Subcutaneous abdominal adipose tissue (tissue), 5 donors: Measurements from ENCODE around the gene ROCK2.
A peak's percentile ranks its signal among the peaks of the same experiment; 100 is the strongest.

ENCODE experiments used
- H3K27ac ChIP-seq: one replicate; pipeline ENCODE4 v1.7.0; 2013; ENCODE audit warnings: low read depth, mild to moderate bottlenecking, inconsistent platforms, low read length, moderate library complexity
- H3K27me3 ChIP-seq, 5 donors: one replicate each; pipeline ENCODE4 v1.7.0; 2013; ENCODE audit warnings: low read length in 5 of 5, inconsistent platforms in 1 of 5; ENCODE audit not compliant: control insufficient read depth in 5 of 5, insufficient read depth in 4 of 5
- H3K36me3 ChIP-seq, 5 donors: one replicate each; pipeline ENCODE4 v1.7.0; 2013; ENCODE audit warnings: low read length in 5 of 5; ENCODE audit not compliant: control insufficient read depth in 5 of 5, insufficient read depth in 5 of 5
- H3K4me1 ChIP-seq, 5 donors: one replicate each; pipeline ENCODE4 v1.7.0; 2013; ENCODE audit warnings: low read length in 5 of 5, mild to moderate bottlenecking in 3 of 5, moderate library complexity in 1 of 5; ENCODE audit not compliant: control insufficient read depth in 5 of 5, insufficient read depth in 5 of 5
- H3K4me3 ChIP-seq, 5 donors: one replicate each; pipeline ENCODE4 v1.7.0; 2013; ENCODE audit warnings: low read length in 5 of 5, low read depth in 1 of 5
- H3K9ac ChIP-seq, 5 donors: one replicate each; pipeline ENCODE4 v1.7.0; 2013; ENCODE audit warnings: low read length in 5 of 5, mild to moderate bottlenecking in 4 of 5, moderate library complexity in 3 of 5
- H3K9me3 ChIP-seq, 5 donors: one replicate each; pipeline ENCODE4 v1.7.0; 2013; ENCODE audit warnings: low read length in 5 of 5; ENCODE audit not compliant: control insufficient read depth in 5 of 5
- donor health status: healthy.
- donor health status: healthy.
- donor health status: healthy.
- donor health status: healthy.
- donor health status: healthy.

ROCK2 gene

DNA sequence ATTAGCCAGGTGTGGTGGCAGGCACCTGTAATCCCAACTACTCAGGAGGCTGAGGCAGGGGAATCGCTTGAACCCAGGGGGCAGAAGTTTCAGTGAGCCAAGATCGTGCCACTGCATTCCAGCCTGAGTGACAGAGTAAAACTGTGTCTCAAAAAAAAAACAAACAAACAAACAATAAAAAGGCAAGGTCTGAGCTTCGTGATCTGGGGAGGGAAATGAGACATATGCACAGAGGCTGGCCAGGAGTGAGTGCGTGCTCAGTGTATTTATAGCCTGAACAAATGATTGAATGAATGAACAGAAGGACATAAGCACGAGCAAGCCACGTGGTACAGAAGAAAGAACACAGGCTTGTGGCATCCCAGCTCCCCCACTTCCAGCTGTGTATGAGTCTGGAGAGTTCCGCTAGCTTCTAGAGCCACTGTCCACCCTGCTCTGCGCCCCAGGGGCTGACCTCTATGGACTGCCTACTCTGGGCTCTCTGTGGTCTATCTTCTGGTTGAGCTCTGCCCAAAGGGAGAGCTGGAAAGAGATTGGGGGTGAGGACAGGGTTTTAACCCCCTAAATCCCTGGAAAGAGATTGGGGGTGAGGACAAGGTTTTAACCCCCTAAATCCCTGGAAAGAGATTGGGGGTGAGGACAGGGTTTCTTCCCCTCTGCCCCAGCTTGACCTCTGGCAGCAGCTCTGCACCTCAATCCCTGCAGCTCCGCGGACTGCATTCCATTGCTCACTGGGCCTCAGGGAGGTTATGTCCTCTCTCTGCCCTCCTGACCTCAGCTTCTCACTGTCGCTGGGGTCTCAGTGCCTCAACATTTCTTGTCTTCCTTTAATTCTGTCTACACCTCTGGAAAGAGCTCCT is 11.0 kb upstream of the ROCK2 start:
- H3K9ac ChIP-seq, result no peak overlapping the region
- H3K4me1 ChIP-seq, result peaks cover 4 to 30% (median 25%) of the 10 kb centered on the region in 5 donors
- no peaks in the 10 kb centered on the region for H3K27me3 ChIP-seq
- no peaks in the 10 kb centered on the region for H3K36me3 ChIP-seq
- no peak overlapping the region for H3K27ac ChIP-seq
- no peak overlapping the region for H3K4me3 ChIP-seq
- no peaks in the 10 kb centered on the region for H3K9me3 ChIP-seq

DNA sequence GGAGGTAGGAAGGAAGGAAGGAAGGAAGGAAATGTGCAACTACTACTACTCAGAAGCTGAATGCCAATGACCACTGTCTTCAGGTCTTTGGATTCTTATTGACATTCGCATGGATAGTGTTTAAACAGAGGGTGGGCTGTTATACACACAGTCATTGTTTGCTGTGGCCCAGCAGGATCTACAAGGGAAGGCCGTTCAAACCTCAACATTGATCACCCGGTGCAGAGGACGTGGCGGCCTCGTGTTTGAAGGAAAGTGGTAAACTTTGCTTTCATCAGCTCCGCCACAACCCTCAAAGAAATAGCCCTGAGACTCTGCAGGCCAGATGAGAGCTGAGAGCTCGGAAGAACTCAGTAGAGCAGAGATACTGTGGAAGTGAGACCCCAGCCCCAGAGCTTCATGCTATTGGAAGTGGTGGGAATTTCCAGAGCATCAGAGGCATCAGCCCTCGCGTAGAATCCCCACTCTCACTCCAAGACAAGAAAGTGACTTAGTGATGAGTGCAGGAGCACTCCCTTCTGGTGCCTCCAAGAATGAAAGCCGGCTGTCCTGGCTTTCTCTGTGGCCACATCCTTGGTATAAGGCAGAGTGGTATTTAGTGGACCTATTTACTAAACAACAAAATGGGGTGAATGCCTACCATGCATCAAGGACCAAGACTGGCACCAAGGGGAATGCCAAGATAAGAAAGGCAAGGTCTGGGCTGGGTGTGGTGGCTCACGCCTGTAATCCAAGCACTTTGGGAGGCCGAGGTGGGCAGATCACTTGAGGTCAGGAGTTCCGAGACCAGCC is 10.1 kb upstream of the ROCK2 start:
- peaks cover 4 to 27% (median 23%) of the 10 kb centered on the region in 5 donors for H3K4me1 ChIP-seq
- H3K9ac ChIP-seq, result no peak overlapping the region
- no peaks in the 10 kb centered on the region for H3K27me3 ChIP-seq
- no peak overlapping the region for H3K4me3 ChIP-seq
- no peak overlapping the region for H3K27ac ChIP-seq
- no peaks in the 10 kb centered on the region for H3K36me3 ChIP-seq
- H3K9me3 ChIP-seq, result no peaks in the 10 kb centered on the region

DNA sequence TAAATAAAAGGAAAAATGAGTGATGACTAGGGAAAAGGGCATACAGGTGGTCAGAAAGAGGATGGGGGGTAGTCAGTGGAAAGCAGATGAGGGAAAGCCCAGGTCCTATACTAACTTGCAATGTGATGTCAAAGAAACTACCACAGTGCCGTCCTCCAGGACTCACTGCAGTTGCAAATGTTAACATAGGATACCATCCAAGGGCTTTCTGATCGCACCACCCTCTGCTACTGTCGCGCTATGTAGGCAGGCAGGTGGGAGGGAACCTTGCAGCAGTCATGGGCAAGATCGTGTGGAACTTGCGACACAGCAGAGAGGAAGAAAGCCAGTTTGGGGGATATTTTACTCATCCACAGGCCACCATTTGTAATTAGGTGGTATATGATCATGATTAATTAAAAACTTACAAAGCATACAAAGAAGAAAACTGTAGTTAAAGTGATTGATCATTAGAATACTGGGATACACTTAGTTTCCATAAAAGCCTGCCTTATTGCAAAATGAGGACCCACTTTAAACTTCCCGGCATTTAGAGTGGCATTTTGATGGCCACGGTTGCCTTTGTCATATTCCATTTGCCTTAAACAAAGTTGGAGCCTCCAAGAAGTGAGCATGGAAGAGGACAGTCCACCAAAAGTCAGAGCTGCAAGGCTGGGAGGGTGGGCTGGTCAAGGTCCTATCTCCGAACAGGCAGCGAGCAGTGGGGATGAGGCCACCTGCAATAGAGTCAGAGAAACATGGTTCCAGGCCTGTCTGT is 8.5 kb upstream of the ROCK2 start:
- Histone ChIP-seq H3K9ac (no peak overlapping the region), H3K27me3 (no peaks in the 10 kb centered on the region), H3K27ac (no peak overlapping the region), H3K4me1 (peaks cover 4 to 30% (median 26%) of the 10 kb centered on the region in 5 donors), H3K4me3 (no peak overlapping the region), H3K9me3 (no peaks in the 10 kb centered on the region), H3K36me3 (no peaks in the 10 kb centered on the region)

DNA sequence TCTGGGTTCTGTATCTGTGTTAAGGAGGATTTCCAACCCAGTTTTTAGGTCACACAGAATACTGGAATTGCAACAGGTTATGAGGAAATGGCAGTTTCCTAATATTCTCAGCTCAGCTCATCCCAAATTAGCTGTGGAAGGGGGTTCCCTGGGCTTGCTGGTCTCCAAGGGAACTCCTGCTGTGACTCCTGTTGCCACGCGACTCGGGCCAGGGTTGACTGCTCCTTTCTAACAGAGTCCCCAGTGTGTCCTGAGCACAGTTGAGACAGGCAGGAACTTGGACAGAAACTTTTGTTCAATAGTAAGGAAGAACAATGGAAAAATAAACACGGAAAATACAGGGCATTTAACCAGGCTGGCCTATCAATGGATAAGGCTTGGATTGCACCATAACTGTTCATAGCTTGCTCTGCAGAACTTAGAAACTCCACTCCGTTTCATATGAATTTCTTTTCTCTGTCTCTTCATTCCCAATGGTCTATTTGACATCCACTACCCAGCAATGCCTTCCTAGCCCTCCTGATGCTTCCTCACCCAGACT is 3.8 kb upstream of the ROCK2 start:
- Histone ChIP-seq H3K27ac (peak overlapping the region; percentile 71), H3K4me1 (peaks cover 0 to 31% (median 27%) of the 10 kb centered on the region in 5 donors), H3K27me3 (no peaks in the 10 kb centered on the region), H3K36me3 (no peaks in the 10 kb centered on the region), H3K9ac (peak overlapping the region in 3 of 5 donors; percentile 9 to 80 (median 11)), H3K4me3 (peak overlapping the region in 1 of 5 donors; percentile 34), H3K9me3 (no peaks in the 10 kb centered on the region)

DNA sequence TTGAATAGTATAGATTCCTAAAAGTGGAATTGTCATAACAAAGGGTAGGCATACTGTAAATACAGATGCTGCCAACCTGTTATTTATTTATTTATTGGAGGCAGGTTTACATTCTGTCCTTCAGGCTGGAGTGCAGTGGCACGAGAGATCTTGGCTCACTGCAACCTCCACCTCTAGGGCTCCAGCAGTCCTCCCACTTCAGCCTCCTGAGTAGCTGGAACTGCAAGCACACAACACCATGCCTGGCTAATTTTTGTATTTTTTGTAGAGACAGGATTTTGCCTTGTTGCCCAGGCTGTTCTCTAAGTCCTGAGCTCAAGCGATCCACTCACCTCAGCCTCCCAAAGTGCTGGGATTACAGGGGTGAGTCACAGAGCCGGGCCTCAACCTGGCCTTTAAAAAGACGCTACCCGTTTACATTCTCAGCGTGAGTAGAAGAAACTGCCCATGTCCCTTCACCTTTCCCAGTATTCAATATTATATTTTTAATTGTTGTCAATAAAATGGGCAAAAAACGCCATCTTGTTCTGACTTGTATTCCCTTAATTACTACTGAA is 3.0 kb upstream of the ROCK2 start:
- H3K9ac ChIP-seq, result peak overlapping the region in 2 of 5 donors; percentile 41 to 72
- H3K36me3 ChIP-seq, result no peaks in the 10 kb centered on the region
- peaks cover 0 to 38% (median 29%) of the 10 kb centered on the region in 5 donors for H3K4me1 ChIP-seq
- H3K9me3 ChIP-seq, result no peaks in the 10 kb centered on the region
- H3K27me3 ChIP-seq, result no peaks in the 10 kb centered on the region
- H3K4me3 ChIP-seq, result no peak overlapping the region
- peak overlapping the region; percentile 33 for H3K27ac ChIP-seq

DNA sequence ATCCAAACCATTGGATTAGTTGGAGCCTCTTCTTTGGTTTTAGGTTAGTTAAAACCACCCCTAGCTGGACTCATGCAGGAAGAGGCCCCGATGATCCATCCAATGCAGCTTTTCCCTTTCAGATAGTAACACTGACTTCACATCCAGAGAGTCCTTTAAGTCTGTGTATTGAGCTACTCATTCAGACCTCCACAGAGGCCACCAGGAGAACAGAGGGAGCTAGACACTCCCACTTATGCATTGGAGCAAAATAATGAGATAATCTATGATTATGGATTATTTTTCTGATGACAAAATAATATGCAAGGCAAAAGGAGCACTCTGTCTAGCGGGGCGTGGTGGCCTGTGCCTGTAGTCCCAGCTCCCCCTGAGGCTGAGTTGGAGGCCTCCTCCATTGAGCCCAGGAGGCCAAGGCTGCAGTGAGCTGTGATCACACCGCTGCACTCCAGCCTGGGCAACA is 1.6 kb upstream of the ROCK2 start:
- Histone ChIP-seq H3K9me3 (no peaks in the 10 kb centered on the region), H3K27me3 (no peaks in the 10 kb centered on the region), H3K27ac (peak overlapping the region; percentile 99), H3K9ac (peak overlapping the region in 3 of 5 donors; percentile 96 to 100 (median 99)), H3K4me1 (peaks cover 0 to 53% (median 36%) of the 10 kb centered on the region in 5 donors), H3K36me3 (no peaks in the 10 kb centered on the region), H3K4me3 (no peak overlapping the region)

DNA sequence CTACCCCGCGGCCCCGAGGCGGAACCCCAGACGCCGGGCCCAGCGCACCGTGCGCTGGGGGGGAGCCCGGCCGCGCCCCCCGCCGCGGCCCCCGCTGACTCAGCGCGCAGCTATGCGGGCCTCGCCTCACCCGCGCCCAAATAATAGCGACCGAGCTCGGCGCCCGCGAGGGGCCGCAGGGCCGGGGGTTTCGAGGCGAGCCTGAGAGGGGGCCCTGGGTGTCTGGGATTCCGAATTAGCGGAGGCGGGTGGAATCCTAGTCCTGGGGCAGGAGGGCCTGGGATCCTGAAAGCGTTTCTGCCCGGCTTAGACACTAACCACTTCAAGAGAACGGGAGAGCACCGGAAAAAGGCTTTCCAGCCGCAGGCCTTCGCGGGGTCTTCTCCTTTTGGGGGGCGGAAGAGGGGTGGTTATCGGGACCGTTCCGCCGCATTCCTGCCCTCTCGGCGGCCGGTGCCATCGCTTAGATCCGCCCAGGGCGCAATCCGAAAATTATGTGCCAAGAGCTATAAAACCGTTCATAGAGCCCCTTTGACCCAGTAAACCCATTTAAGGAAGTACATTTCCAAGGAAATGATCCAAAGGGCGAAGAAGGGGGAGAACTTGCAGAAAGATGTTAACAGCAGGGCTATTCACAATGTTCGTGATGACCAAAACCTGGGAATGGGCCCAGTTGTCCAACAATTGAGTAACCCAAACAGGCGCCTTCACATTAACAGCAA is 681 bp upstream of the ROCK2 start:
- peak overlapping the region; percentile 80 to 95 (median 95) for H3K4me3 ChIP-seq
- H3K4me1 ChIP-seq, result peaks cover 0 to 59% (median 45%) of the 10 kb centered on the region in 5 donors
- peak overlapping the region; percentile 70 to 100 (median 98) for H3K9ac ChIP-seq
- no peaks in the 10 kb centered on the region for H3K27me3 ChIP-seq
- H3K9me3 ChIP-seq, result no peaks in the 10 kb centered on the region
- peak overlapping the region; percentile 99 for H3K27ac ChIP-seq
- H3K36me3 ChIP-seq, result no peaks in the 10 kb centered on the region

DNA sequence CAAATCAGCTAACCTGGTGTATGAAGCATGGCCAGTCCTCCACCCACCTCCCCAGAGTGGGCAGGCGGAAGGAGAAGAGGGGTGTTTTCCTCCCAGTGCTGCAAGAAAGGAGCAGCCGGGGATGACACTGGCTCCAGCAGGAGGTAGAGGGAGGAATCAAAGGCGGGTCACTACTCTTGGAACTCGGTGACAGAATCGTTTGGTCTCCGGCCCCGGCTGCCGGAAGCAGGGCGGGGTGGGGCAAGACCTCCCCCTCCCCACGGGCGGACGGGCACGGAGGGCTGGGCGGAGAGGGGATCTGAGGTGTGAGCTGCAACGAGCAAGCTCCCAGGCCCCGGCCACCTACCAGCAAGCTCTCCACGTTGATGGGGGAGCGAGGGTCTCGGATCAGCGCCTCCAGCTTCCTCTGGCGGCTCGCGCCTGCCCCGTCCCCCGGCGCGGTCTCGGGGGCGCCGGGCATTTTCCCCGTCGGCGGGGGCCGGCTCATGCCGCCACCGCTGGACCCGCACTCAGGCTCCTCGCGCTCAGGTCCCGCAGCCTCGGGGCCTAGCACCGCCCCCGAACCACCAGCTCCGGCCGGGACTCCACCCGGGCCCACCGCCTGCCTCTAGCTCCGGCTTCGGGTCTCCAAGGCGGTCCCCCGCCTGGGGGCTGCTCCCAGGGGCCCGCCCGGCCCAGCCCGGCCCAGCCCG is 640 bp downstream of the ROCK2 start:
- Histone ChIP-seq H3K9me3 (no peaks in the 10 kb centered on the region), H3K4me3 (peak overlapping the region; percentile 93 to 98 (median 95)), H3K4me1 (peaks cover 0 to 64% (median 51%) of the 10 kb centered on the region in 5 donors), H3K36me3 (no peaks in the 10 kb centered on the region), H3K27me3 (no peaks in the 10 kb centered on the region), H3K27ac (peak overlapping the region; percentile 88), H3K9ac (peak overlapping the region; percentile 57 to 96 (median 92))
